ENCODE measurements around the gene KRT6B.

DNA sequence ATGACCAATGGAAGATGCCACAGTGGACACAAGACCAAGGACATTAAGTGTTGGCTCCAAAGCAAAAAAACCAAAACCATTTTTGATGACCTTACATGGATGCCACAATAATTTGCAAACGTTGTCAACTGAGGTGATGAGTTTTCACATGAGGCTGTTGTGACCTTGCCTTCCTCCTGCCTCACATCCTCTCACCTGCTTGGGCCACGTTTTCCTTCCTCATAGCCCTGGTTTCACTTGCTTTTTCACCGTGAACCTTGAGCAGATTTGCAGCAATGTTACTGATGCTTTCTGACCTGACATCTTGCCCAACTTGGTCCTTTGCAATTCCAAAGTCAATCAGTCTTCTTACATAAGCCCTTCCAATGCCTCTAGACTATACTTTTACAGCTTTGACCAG, 3.7 kb downstream of the KRT6B start:
- TF ChIP-seq, protein P1, sequence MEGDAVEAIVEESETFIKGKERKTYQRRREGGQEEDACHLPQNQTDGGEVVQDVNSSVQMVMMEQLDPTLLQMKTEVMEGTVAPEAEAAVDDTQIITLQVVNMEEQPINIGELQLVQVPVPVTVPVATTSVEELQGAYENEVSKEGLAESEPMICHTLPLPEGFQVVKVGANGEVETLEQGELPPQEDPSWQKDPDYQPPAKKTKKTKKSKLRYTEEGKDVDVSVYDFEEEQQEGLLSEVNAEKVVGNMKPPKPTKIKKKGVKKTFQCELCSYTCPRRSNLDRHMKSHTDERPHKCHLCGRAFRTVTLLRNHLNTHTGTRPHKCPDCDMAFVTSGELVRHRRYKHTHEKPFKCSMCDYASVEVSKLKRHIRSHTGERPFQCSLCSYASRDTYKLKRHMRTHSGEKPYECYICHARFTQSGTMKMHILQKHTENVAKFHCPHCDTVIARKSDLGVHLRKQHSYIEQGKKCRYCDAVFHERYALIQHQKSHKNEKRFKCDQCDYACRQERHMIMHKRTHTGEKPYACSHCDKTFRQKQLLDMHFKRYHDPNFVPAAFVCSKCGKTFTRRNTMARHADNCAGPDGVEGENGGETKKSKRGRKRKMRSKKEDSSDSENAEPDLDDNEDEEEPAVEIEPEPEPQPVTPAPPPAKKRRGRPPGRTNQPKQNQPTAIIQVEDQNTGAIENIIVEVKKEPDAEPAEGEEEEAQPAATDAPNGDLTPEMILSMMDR (IDR thresholded peaks at IDR 0.05; ENCODE audit: low read depth, low read length): no peak
- no peak for TF ChIP-seq POLR2A (IDR thresholded peaks at IDR 0.05; ENCODE audit: extremely low read depth, insufficient read length)
